A673 (cell line): ENCODE measurements around the gene SKAP1.

ENCODE experiments used
- CTCF ChIP-seq: fragments of 300-800, 200-600 bp; sonication (generic); conservative IDR thresholded peaks from 2 replicates; pipeline ENCODE4 v1.5.1; 2017; ENCODE audit warnings: low read depth, mild to moderate bottlenecking, antibody characterized with exemption, low read length, moderate library complexity, mixed read lengths
- EZH2 ChIP-seq: fragments of 200-600 bp; sonication (generic); IDR thresholded peaks from 2 replicates; pipeline ENCODE4 v1.6.1; 2017; ENCODE audit warnings: borderline replicate concordance, low read depth, mild to moderate bottlenecking, mixed read lengths, antibody characterized with exemption, low read length; ENCODE audit not compliant: poor library complexity, severe bottlenecking

GRCh38 chr17:48356866-48357265 is 73.1 kb downstream of the SKAP1 start:
- TF ChIP-seq CTCF (no peak), EZH2 (no peak)
